Measurements from ENCODE around the gene FMR1NB.

FMR1NB gene

GRCh38 chrX:147981038-147981752 is at the start of gene FMR1NB:
Gene FMR1NB, plus strand, starts transcription at chrX:147981337. Its CDS starts 66 bp downstream, at chrX:147981403.
- Histone ChIP-seq H3K27me3 (ENCODE audit: insufficient read depth, low read depth, severe bottlenecking) (peaks cover 3% of the 10 kb centered on the region), H3K4me3 (ENCODE audit: low read depth, low read length) (no peak within 1 kb of the TSS), H3K36me3 (no peaks in the 10 kb centered on the region), H3K9me3 (ENCODE audit: severe bottlenecking) (no peaks in the 10 kb centered on the region), H3K27ac (no peak within 1 kb of the TSS)
- DNase-seq = no peak
- TF ChIP-seq CTCF (IDR thresholded peaks at IDR 0.05; ENCODE audit: low read depth, low read length) = no peak

GRCh38 chrX:147933815-147934214 is 47.3 kb upstream of the FMR1NB start:
- DNase-seq = no peak
- Histone ChIP-seq H3K9me3 (ENCODE audit: severe bottlenecking) (no peaks in the 10 kb centered on the region), H3K4me3 (ENCODE audit: low read depth, low read length) (no peak overlapping the region), H3K36me3 (peaks cover 5% of the 10 kb centered on the region), H3K27me3 (ENCODE audit: insufficient read depth, low read depth, severe bottlenecking) (no peaks in the 10 kb centered on the region), H3K27ac (no peak overlapping the region)
- TF ChIP-seq CTCF (IDR thresholded peaks at IDR 0.05; ENCODE audit: low read depth, low read length) = no peak

- Histone ChIP-seq H3K4me3 (ENCODE audit: low read depth, low read length) (no peak overlapping the region), H3K36me3 (peaks cover 5% of the 10 kb centered on the region), H3K27ac (no peak overlapping the region), H3K27me3 (ENCODE audit: insufficient read depth, low read depth, severe bottlenecking) (no peaks in the 10 kb centered on the region), H3K9me3 (ENCODE audit: severe bottlenecking) (no peaks in the 10 kb centered on the region)
- no peak for DNase-seq
- TF ChIP-seq CTCF (IDR thresholded peaks at IDR 0.05; ENCODE audit: low read depth, low read length) = no peak
These were observed 45.9 kb upstream of the FMR1NB start for GRCh38 chrX:147935156-147935758.

- peaks cover 3% of the 10 kb centered on the region for H3K36me3 ChIP-seq
These were observed 35.9 kb upstream of the FMR1NB start for GRCh38 chrX:147945286-147945685.

GRCh38 chrX:147948531-147948930 is 32.6 kb upstream of the FMR1NB start:
- peaks cover 3% of the 10 kb centered on the region for H3K36me3 ChIP-seq
- no peak overlapping the region for H3K4me3 ChIP-seq (ENCODE audit: low read depth, low read length)
- no peak for TF ChIP-seq CTCF (IDR thresholded peaks at IDR 0.05; ENCODE audit: low read depth, low read length)
- H3K9me3 ChIP-seq (ENCODE audit: severe bottlenecking) = no peaks in the 10 kb centered on the region
- H3K27me3 ChIP-seq (ENCODE audit: insufficient read depth, low read depth, severe bottlenecking) = no peaks in the 10 kb centered on the region
- DNase-seq = no peak
- H3K27ac ChIP-seq = no peak overlapping the region

More at GRCh38 chrX:147945286-147945685, 35.9 kb upstream of the FMR1NB start:
- Histone ChIP-seq H3K27me3 (ENCODE audit: insufficient read depth, low read depth, severe bottlenecking) (peaks cover 2% of the 10 kb centered on the region), H3K9me3 (ENCODE audit: severe bottlenecking) (no peaks in the 10 kb centered on the region), H3K4me3 (ENCODE audit: low read depth, low read length) (no peak overlapping the region), H3K27ac (no peak overlapping the region)
- no peak for DNase-seq
- no peak for TF ChIP-seq CTCF (IDR thresholded peaks at IDR 0.05; ENCODE audit: low read depth, low read length)

All from WERI-Rb-1 (cell line).